Stimulated activated CD4-positive, alpha-beta T cell treated with anti-CD3 and anti-CD28 coated beads, Interleukin-4, amount 100 ng/mL, for 48 hours (primary cell): ENCODE data around the gene SRGAP2.
"Not testable (repeated sequence)": the region's sequence is repeated elsewhere in the genome, so short reads cannot be mapped to it uniquely, and the experiment has no call there.

Source experiments
- DNase-seq, 2 donors: peaks; one replicate each; pipeline ENCODE4 v3.0.0-alpha.2; 2020; ENCODE audit warnings: low read depth in 2 of 2

SRGAP2 gene

GRCh38 chr1:206250953-206251681 lies 47.8 kb downstream of the SRGAP2 start:
- DNase-seq, result not testable (repeated sequence)

- DNase-seq, result not testable (repeated sequence)
Observed at GRCh38 chr1:206252680-206253335, 49.5 kb downstream of the SRGAP2 start.
